SU-DHL-6 (cell line): ENCODE results near the gene USF2.

Experiments
- H2AFZ ChIP-seq: fragments of 200-600 bp; sonication (generic); 2 replicates; pipeline ENCODE4 v1.6.1; 2014; ENCODE audit warnings: low read depth, mild to moderate bottlenecking, moderate library complexity, mixed read lengths, antibody characterized with exemption, low read length; ENCODE audit not compliant: severe bottlenecking
- H3F3A ChIP-seq: fragments of 200-600 bp; shearing (Covaris generic); 2 replicates; pipeline ENCODE4 v1.6.0; 2016; ENCODE audit warnings: antibody characterized with exemption, mild to moderate bottlenecking; ENCODE audit not compliant: insufficient read depth
- H3K27ac ChIP-seq: fragments of 200-600 bp; sonication (generic); 2 replicates; pipeline ENCODE4 v1.5.1; 2016; ENCODE audit warnings: low read depth, mild to moderate bottlenecking, low read length, moderate library complexity, mixed read lengths
- H3K27me3 ChIP-seq: fragments of 200-600 bp; sonication (generic), shearing (Covaris generic); 2 replicates; pipeline ENCODE4 v1.6.0; 2014; ENCODE audit warnings: mild to moderate bottlenecking, low read length
- H3K36me3 ChIP-seq: fragments of 200-600 bp; sonication (generic); 2 replicates; pipeline ENCODE4 v1.6.1; 2014; ENCODE audit warnings: mild to moderate bottlenecking, low read length, mixed read lengths
- H3K4me2 ChIP-seq: fragments of 300-600, 200-600 bp; shearing (Covaris generic), sonication (generic); 2 replicates; pipeline ENCODE4 v1.6.0; 2014; ENCODE audit warnings: low read length, low read depth, mild to moderate bottlenecking; ENCODE audit not compliant: poor library complexity, severe bottlenecking
- H3K4me3 ChIP-seq: fragments of 200-600 bp; sonication (generic); 2 replicates; pipeline ENCODE4 v1.5.1; 2014; ENCODE audit warnings: antibody characterized with exemption, low read length, mild to moderate bottlenecking, mixed read lengths; ENCODE audit not compliant: insufficient read depth, poor library complexity, severe bottlenecking
- H3K79me2 ChIP-seq: fragments of 200-600 bp; sonication (generic); 2 replicates; pipeline ENCODE4 v1.6.1; 2014; ENCODE audit warnings: mild to moderate bottlenecking, low read length, moderate library complexity; ENCODE audit not compliant: insufficient read depth
- H3K9ac ChIP-seq: fragments of 200-600 bp; sonication (generic); 2 replicates; pipeline ENCODE4 v1.7.0; 2014; ENCODE audit warnings: mild to moderate bottlenecking, low read length
- H3K9me2 ChIP-seq: fragments of 200-600 bp; sonication (generic); replicated peaks from 2 replicates; pipeline ENCODE4 v1.6.1; 2014; ENCODE audit warnings: low read length; ENCODE audit not compliant: insufficient read depth
- H3K9me3 ChIP-seq: fragments of 200-600 bp; sonication (generic); 2 replicates; pipeline ENCODE4 v1.6.1; 2014; ENCODE audit warnings: low read length, mixed read lengths; ENCODE audit not compliant: insufficient read depth
- H4K20me1 ChIP-seq: fragments of 200-600 bp; sonication (generic); 2 replicates; pipeline ENCODE4 v1.6.1; 2014; ENCODE audit warnings: low read depth, mild to moderate bottlenecking, antibody characterized with exemption, low read length, moderate library complexity, mixed read lengths
- CTCF ChIP-seq: fragments of 200-600 bp; sonication (generic); IDR thresholded peaks from one replicate; pipeline ENCODE4 v1.5.1; 2017; ENCODE audit warnings: antibody characterized with exemption, mild to moderate bottlenecking, low read length, moderate library complexity; ENCODE audit not compliant: insufficient read depth, poor library complexity, severe bottlenecking
- EZH2phosphoT487 ChIP-seq: fragments of 200-600 bp; sonication (generic), shearing (Covaris generic); conservative IDR thresholded peaks from 2 replicates; pipeline ENCODE4 v1.6.1; 2018; ENCODE audit warnings: mild to moderate bottlenecking, antibody characterized with exemption, low read length, moderate library complexity, mixed read lengths

The USF2 gene

DNA sequence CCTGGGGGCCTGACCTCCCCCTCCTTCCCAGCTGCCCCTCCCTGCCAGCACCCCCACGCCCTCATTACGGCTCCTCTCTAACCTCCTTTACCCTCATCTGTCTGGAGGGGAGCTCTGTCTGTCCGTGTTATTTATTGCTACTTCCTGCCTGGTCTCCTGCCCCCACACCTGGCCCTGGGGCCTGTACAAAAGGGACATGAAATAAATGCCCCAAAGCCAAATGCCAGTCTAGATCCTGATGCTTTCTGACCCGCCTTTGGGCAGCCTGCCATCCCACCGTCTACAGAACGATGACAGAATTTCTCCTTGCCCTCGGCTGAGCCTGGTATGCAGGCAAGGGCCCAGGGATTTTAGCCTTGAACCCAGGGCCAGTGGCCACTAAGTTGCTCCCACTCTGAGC is 44.8 kb downstream of the USF2 start:
- Histone ChIP-seq H3K4me3 (no peak overlapping the region), H3K9me2 (no peaks in the 10 kb centered on the region), H3F3A (no peaks in the 10 kb centered on the region), H3K9ac (no peak overlapping the region), H3K4me2 (no peak overlapping the region), H2AFZ (no peak overlapping the region), H3K27me3 (no peaks in the 10 kb centered on the region), H3K27ac (no peak overlapping the region), H3K9me3 (no peaks in the 10 kb centered on the region), H3K79me2 (no peaks in the 10 kb centered on the region), H3K36me3 (no peaks in the 10 kb centered on the region), H4K20me1 (no peaks in the 10 kb centered on the region)
- TF ChIP-seq EZH2phosphoT487, result no peak
- no peak for TF ChIP-seq CTCF

GRCh38 chr19:35314031-35314430 is 45.3 kb downstream of the USF2 start:
- H3K27ac ChIP-seq, result no peak overlapping the region
- H2AFZ ChIP-seq, result no peak overlapping the region
- H3F3A ChIP-seq, result no peaks in the 10 kb centered on the region
- no peaks in the 10 kb centered on the region for H3K79me2 ChIP-seq
- no peak overlapping the region for H3K9ac ChIP-seq
- H3K4me3 ChIP-seq, result no peak overlapping the region
- no peaks in the 10 kb centered on the region for H3K9me2 ChIP-seq
- no peaks in the 10 kb centered on the region for H3K9me3 ChIP-seq
- H3K27me3 ChIP-seq, result no peaks in the 10 kb centered on the region
- no peak for TF ChIP-seq EZH2phosphoT487
- TF ChIP-seq CTCF, result no peak
- no peaks in the 10 kb centered on the region for H3K36me3 ChIP-seq
- no peaks in the 10 kb centered on the region for H4K20me1 ChIP-seq
- H3K4me2 ChIP-seq, result no peak overlapping the region

- Histone ChIP-seq H3K9me2 (no peaks in the 10 kb centered on the region), H3K4me3 (no peak overlapping the region), H3K9ac (no peak overlapping the region), H3K27me3 (no peaks in the 10 kb centered on the region), H3K9me3 (no peaks in the 10 kb centered on the region), H3F3A (no peaks in the 10 kb centered on the region), H2AFZ (no peak overlapping the region), H3K79me2 (no peaks in the 10 kb centered on the region), H3K4me2 (no peak overlapping the region), H4K20me1 (no peaks in the 10 kb centered on the region), H3K27ac (no peak overlapping the region), H3K36me3 (no peaks in the 10 kb centered on the region)
- TF ChIP-seq EZH2phosphoT487, result no peak
- no peak for TF ChIP-seq CTCF
These were observed 46.2 kb downstream of the USF2 start for GRCh38 chr19:35314858-35315470.
